Vagina (tissue), 2 donors: ENCODE data around the gene GNGT2. TPM values are rescaled to one million over a fixed set of nuclear protein-coding genes. Genes with fewer than 3 reads are reported as not detected.

ENCODE experiments used
- DNase-seq, 2 donors: peaks; one replicate each; pipeline ENCODE4 v3.0.0-alpha.2; 2017; ENCODE audit errors: extremely low spot score in 2 of 2
- H3K27ac ChIP-seq: fragments of 200-600 bp; sonication (generic); one replicate; pipeline ENCODE4 v1.5.1; 2019
- H3K27me3 ChIP-seq: fragments of 200-600 bp; sonication (generic); one replicate; pipeline ENCODE4 v1.5.1; 2019
- H3K36me3 ChIP-seq, 2 donors: fragments of 200-600 bp; sonication (generic); one replicate each; pipeline ENCODE4 v1.5.1; 2017 to 2019
- H3K4me1 ChIP-seq: fragments of 200-600 bp; sonication (generic); one replicate; pipeline ENCODE4 v1.5.1; 2019
- H3K4me3 ChIP-seq, 2 donors: fragments of 200-600 bp; sonication (generic); 1 replicate in 1 of 2; 2 replicates in 1 of 2; pipeline ENCODE4 v1.5.1; 2016 to 2019
- H3K9me3 ChIP-seq: fragments of 200-600 bp; sonication (generic); one replicate; pipeline ENCODE4 v1.5.1; 2019
- CTCF ChIP-seq, 3 experiments: fragments of 450-650 bp in 2 of 3; fragments of 200-600 bp in 1 of 3; sonication (generic) in 1 of 3; IDR thresholded peaks; one replicate each; pipeline ENCODE4 v1.5.1; 2017 to 2019; ENCODE audit warnings: antibody characterized with exemption in 3 of 3, mild to moderate bottlenecking in 2 of 3, moderate library complexity in 2 of 3
- POLR2A ChIP-seq, 2 donors: fragments of 450-650 bp; IDR thresholded peaks; one replicate each; pipeline ENCODE4 v1.6.1; 2017; ENCODE audit warnings: antibody characterized with exemption in 2 of 2, mild to moderate bottlenecking in 2 of 2, moderate library complexity in 2 of 2
- POLR2AphosphoS5 ChIP-seq, 2 donors: sonication (generic); formaldehyde crosslinking; IDR thresholded peaks; one replicate each; pipeline ENCODE4 v1.9.0; 2017; ENCODE audit warnings: antibody characterized with exemption in 2 of 2, mild to moderate bottlenecking in 2 of 2, low read depth in 1 of 2; ENCODE audit not compliant: insufficient read depth in 1 of 2
- intact Hi-C: fragments of 100-400 bp; cut with DNase I; formaldehyde crosslinking; loops from one replicate; pipeline ENCODE4 v1.15.1; 2023
- total RNA-seq: library from RNA; depleted of rRNA; stranded (reverse); fragments of >200 nt; gene quantifications from one replicate; pipeline ENCODE4 v1.2.3, GENCODE V29; 2016

Gene GNGT2
- total RNA-seq = 6.6 TPM

GRCh38 chr17:49210158-49211029, at the start of gene GNGT2, which contains the start of gene ABI3:
TSS of gene GNGT2 (minus strand) at chr17:49210574. CDS start at chr17:49207422, 3,152 bp downstream.
TSS of gene ABI3 (plus strand) at chr17:49210707. CDS start at chr17:49210725, 18 bp downstream.
- no peaks in the 10 kb centered on the region for H3K36me3 ChIP-seq
- peaks cover 14% of the 10 kb centered on the region for H3K4me1 ChIP-seq
- peak within 1 kb of the TSS; percentile 68 for H3K27ac ChIP-seq
- peak in 1 of 2 donors; percentile 64 for TF ChIP-seq POLR2AphosphoS5 (IDR thresholded peaks at IDR 0.05; ENCODE audit: insufficient read depth in 1 of 2, low read depth in 1 of 2)
- peak in 1 of 2 donors; percentile 6 for TF ChIP-seq POLR2A (IDR thresholded peaks at IDR 0.05)
- no peak for TF ChIP-seq CTCF (IDR thresholded peaks at IDR 0.05)
- DNase-seq = no peak
- H3K4me3 ChIP-seq = peak within 1 kb of the TSS; percentile 37 to 44
- intact Hi-C loops = no loop called here
- no peaks in the 10 kb centered on the region for H3K9me3 ChIP-seq
- no peaks in the 10 kb centered on the region for H3K27me3 ChIP-seq

GRCh38 chr17:49259663-49260010, 49.3 kb upstream of the GNGT2 start:
- H3K4me1 ChIP-seq = peaks cover 14% of the 10 kb centered on the region
- H3K27me3 ChIP-seq = no peaks in the 10 kb centered on the region
- no peak for TF ChIP-seq POLR2A (IDR thresholded peaks at IDR 0.05)
- TF ChIP-seq CTCF (IDR thresholded peaks at IDR 0.05) = no peak
- no peak for TF ChIP-seq POLR2AphosphoS5 (IDR thresholded peaks at IDR 0.05; ENCODE audit: insufficient read depth in 1 of 2, low read depth in 1 of 2)
- no peaks in the 10 kb centered on the region for H3K9me3 ChIP-seq
- peak overlapping the region; percentile 81 for H3K27ac ChIP-seq
- DNase-seq = no peak
- H3K4me3 ChIP-seq = peak overlapping the region; percentile 55 to 57
- intact Hi-C loops = no loop called here
- H3K36me3 ChIP-seq = no peaks in the 10 kb centered on the region

GRCh38 chr17:49258394-49258793, 48.0 kb upstream of the GNGT2 start:
- H3K4me1 ChIP-seq = peaks cover 14% of the 10 kb centered on the region
- intact Hi-C loops = no loop called here
- no peaks in the 10 kb centered on the region for H3K27me3 ChIP-seq
- TF ChIP-seq CTCF (IDR thresholded peaks at IDR 0.05) = no peak
- no peak for TF ChIP-seq POLR2AphosphoS5 (IDR thresholded peaks at IDR 0.05; ENCODE audit: insufficient read depth in 1 of 2, low read depth in 1 of 2)
- TF ChIP-seq POLR2A (IDR thresholded peaks at IDR 0.05) = no peak
- no peak overlapping the region for H3K27ac ChIP-seq
- no peaks in the 10 kb centered on the region for H3K36me3 ChIP-seq
- DNase-seq = no peak
- no peak overlapping the region for H3K4me3 ChIP-seq
- no peaks in the 10 kb centered on the region for H3K9me3 ChIP-seq

GRCh38 chr17:49255125-49255524, 44.8 kb upstream of the GNGT2 start:
- no peak overlapping the region for H3K4me3 ChIP-seq
- H3K27ac ChIP-seq = no peak overlapping the region
- H3K4me1 ChIP-seq = peaks cover 6% of the 10 kb centered on the region
- intact Hi-C loops = no loop called here
- H3K36me3 ChIP-seq = no peaks in the 10 kb centered on the region
- TF ChIP-seq POLR2AphosphoS5 (IDR thresholded peaks at IDR 0.05; ENCODE audit: insufficient read depth in 1 of 2, low read depth in 1 of 2) (no peak), CTCF (IDR thresholded peaks at IDR 0.05) (no peak)
- no peaks in the 10 kb centered on the region for H3K27me3 ChIP-seq
- no peak for DNase-seq
- H3K9me3 ChIP-seq = no peaks in the 10 kb centered on the region

GRCh38 chr17:49254066-49254465, 43.7 kb upstream of the GNGT2 start:
- intact Hi-C loops = no loop called here

More at GRCh38 chr17:49254066-49254465, 43.7 kb upstream of the GNGT2 start:
- TF ChIP-seq CTCF (IDR thresholded peaks at IDR 0.05) = no peak
- no peak for TF ChIP-seq POLR2A (IDR thresholded peaks at IDR 0.05)
- DNase-seq = no peak
- H3K4me3 ChIP-seq = no peak overlapping the region
- H3K36me3 ChIP-seq = no peaks in the 10 kb centered on the region
- H3K27ac ChIP-seq = no peak overlapping the region
- H3K9me3 ChIP-seq = no peaks in the 10 kb centered on the region
- H3K27me3 ChIP-seq = no peaks in the 10 kb centered on the region
- H3K4me1 ChIP-seq = peaks cover 7% of the 10 kb centered on the region
